Adrenal gland (tissue), 5 donors: ENCODE results near the gene ARHGAP33.

Experiments used
- POLR2A ChIP-seq, 2 donors: fragments of 450-650 bp; IDR thresholded peaks; one replicate each; pipeline ENCODE4 v1.6.1; 2017; ENCODE audit warnings: antibody characterized with exemption in 2 of 2, mild to moderate bottlenecking in 2 of 2, moderate library complexity in 1 of 2
- TF ChIP-seq, protein P1 (sequence below), 6 experiments: fragments of 450-650 bp in 4 of 6; fragments of 200-600 bp in 2 of 6; sonication (generic) in 1 of 6; IDR thresholded peaks; 1 replicate in 5 of 6; 2 replicates in 1 of 6; pipeline versions ENCODE4 v1.5.1 to v1.8.0; 2016 to 2021; ENCODE audit warnings: antibody characterized with exemption in 6 of 6, mild to moderate bottlenecking in 2 of 6, moderate library complexity in 1 of 6
- donor health status: DM: no; HTN: no; CAD: no.

DNA sequence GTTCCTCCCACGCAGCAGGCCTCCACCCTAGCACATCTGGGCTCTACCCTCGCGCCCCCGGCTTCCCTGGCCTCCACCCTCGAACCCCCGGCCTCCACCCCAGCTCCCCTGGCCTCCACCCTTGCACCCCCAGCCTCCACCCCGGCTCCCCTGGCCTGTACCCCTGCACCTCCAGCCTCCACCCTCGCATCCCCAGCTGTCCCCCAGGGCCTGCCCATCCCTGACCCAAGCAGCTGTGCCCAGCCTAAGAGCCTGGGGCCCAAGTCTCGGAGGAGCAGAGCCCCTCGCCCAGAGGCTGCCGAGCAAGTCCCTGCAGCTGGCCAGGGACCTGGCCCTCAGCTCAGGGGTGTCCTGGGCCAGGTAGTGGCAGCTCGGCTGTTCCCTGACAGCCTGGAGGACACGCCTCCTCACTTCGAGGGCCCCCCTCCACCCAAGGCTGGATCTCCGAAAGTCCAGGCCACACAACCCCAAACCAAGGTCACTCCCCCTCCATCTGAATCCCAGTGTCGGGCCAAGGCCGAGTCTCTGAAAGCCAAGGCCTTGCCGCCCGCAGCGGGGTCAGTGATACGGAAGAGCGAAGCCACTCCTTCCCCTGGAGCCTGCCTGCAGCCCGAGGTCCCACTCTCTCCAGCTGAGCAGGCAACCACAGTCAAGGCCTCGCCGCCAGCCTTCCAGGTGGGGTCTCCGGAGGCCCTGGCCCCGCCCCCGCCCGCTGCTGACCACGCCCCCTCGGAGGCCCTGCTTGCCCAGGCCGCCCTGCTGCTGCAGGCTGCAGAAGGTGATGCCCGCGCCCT is 7.9 kb upstream of the ARHGAP33 start:
- TF ChIP-seq, protein P1, sequence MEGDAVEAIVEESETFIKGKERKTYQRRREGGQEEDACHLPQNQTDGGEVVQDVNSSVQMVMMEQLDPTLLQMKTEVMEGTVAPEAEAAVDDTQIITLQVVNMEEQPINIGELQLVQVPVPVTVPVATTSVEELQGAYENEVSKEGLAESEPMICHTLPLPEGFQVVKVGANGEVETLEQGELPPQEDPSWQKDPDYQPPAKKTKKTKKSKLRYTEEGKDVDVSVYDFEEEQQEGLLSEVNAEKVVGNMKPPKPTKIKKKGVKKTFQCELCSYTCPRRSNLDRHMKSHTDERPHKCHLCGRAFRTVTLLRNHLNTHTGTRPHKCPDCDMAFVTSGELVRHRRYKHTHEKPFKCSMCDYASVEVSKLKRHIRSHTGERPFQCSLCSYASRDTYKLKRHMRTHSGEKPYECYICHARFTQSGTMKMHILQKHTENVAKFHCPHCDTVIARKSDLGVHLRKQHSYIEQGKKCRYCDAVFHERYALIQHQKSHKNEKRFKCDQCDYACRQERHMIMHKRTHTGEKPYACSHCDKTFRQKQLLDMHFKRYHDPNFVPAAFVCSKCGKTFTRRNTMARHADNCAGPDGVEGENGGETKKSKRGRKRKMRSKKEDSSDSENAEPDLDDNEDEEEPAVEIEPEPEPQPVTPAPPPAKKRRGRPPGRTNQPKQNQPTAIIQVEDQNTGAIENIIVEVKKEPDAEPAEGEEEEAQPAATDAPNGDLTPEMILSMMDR (IDR thresholded peaks at IDR 0.05), result no peak
- peak in 1 of 2 donors; percentile 9 for TF ChIP-seq POLR2A (IDR thresholded peaks at IDR 0.05)
